Esophagus muscularis mucosa (tissue), 4 donors: ENCODE results near the gene G0S2.

Experiments
- EP300 ChIP-seq: sonication (generic); formaldehyde crosslinking; IDR thresholded peaks from one replicate; pipeline ENCODE4 v1.6.1; 2017; ENCODE audit warnings: antibody characterized with exemption
- POLR2A ChIP-seq: fragments of 450-650 bp; IDR thresholded peaks from one replicate; pipeline ENCODE4 v1.6.1; 2017; ENCODE audit warnings: antibody characterized with exemption, moderate library complexity, mild to moderate bottlenecking, low read depth
- POLR2AphosphoS5 ChIP-seq, 2 donors: sonication (generic); formaldehyde crosslinking; IDR thresholded peaks; one replicate each; pipeline ENCODE4 v1.6.1; 2017; ENCODE audit warnings: antibody characterized with exemption in 2 of 2
- TF ChIP-seq, protein P1 (sequence below), 3 experiments: fragments of 200-600 bp in 2 of 3; fragments of 450-650 bp in 1 of 3; sonication (generic) in 2 of 3; IDR thresholded peaks; one replicate each; pipeline ENCODE4 v1.5.1; 2017 to 2019; ENCODE audit warnings: antibody characterized with exemption in 3 of 3, mild to moderate bottlenecking in 2 of 3, moderate library complexity in 1 of 3

GRCh38 chr1:209715314-209715713 lies 40.1 kb downstream of the G0S2 start:
- TF ChIP-seq EP300 (no peak), POLR2A (no peak), POLR2AphosphoS5 (IDR thresholded peaks at IDR 0.05) (no peak)
- TF ChIP-seq, protein P1, sequence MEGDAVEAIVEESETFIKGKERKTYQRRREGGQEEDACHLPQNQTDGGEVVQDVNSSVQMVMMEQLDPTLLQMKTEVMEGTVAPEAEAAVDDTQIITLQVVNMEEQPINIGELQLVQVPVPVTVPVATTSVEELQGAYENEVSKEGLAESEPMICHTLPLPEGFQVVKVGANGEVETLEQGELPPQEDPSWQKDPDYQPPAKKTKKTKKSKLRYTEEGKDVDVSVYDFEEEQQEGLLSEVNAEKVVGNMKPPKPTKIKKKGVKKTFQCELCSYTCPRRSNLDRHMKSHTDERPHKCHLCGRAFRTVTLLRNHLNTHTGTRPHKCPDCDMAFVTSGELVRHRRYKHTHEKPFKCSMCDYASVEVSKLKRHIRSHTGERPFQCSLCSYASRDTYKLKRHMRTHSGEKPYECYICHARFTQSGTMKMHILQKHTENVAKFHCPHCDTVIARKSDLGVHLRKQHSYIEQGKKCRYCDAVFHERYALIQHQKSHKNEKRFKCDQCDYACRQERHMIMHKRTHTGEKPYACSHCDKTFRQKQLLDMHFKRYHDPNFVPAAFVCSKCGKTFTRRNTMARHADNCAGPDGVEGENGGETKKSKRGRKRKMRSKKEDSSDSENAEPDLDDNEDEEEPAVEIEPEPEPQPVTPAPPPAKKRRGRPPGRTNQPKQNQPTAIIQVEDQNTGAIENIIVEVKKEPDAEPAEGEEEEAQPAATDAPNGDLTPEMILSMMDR (IDR thresholded peaks at IDR 0.05), result no peak
